HepG2 (cell line): ENCODE data around the gene TMEM95. TPM values are rescaled to one million over a fixed set of nuclear protein-coding genes. Genes with fewer than 3 reads are reported as not detected.
A peak's percentile ranks its signal among the peaks of the same experiment; 100 is the strongest.

Source experiments
- ARID2 ChIP-seq: sonication (generic); formaldehyde crosslinking; IDR thresholded peaks from 2 replicates; pipeline ENCODE4 v1.8.1; 2022; ENCODE audit warnings: mild to moderate bottlenecking, missing genetic modification reagents, borderline replicate concordance
- ARNT ChIP-seq: fragments of 450-650 bp; IDR thresholded peaks from 2 replicates; pipeline ENCODE4 v1.6.1; 2017
- CBFB ChIP-seq: sonication (generic); formaldehyde crosslinking; IDR thresholded peaks from 2 replicates; pipeline ENCODE4 v1.4.0; 2020; ENCODE audit warnings: missing genetic modification reagents
- ELF1 ChIP-seq: sonication (generic); formaldehyde crosslinking; IDR thresholded peaks from 2 replicates; pipeline ENCODE4 v1.4.0; 2020; ENCODE audit warnings: missing genetic modification reagents
- FOXP1 ChIP-seq, 2 experiments: fragments of 450-650 bp in 1 of 2; IDR thresholded peaks; 2 replicates each; pipeline ENCODE4 v1.6.1; 2017 to 2018; ENCODE audit warnings: antibody characterized with exemption in 1 of 2
- HIC2 ChIP-seq: sonication (generic); formaldehyde crosslinking; IDR thresholded peaks from 2 replicates; pipeline ENCODE4 v1.9.0; 2022; ENCODE audit warnings: low read depth, missing genetic modification reagents
- MED1 ChIP-seq: sonication (generic); formaldehyde crosslinking; IDR thresholded peaks from 2 replicates; pipeline ENCODE4 v1.4.0; 2020; ENCODE audit warnings: missing genetic modification reagents
- PPARG ChIP-seq: conservative IDR thresholded peaks from 2 replicates; pipeline ENCODE4 v1.6.1; 2016; ENCODE audit warnings: missing biosample characterization, missing genetic modification reagents
- RXRB ChIP-seq: IDR thresholded peaks from 2 replicates; pipeline ENCODE4 v1.6.1; 2016; ENCODE audit warnings: borderline replicate concordance, missing genetic modification reagents, missing compliant biosample characterization
- SRSF1 ChIP-seq: fragments of 200-400 bp; formaldehyde crosslinking; optimal IDR thresholded peaks from 2 replicates; pipeline ENCODE3; 2017; ENCODE audit warnings: mild to moderate bottlenecking, low read depth, low read length, moderate library complexity
- TEAD3 ChIP-seq: optimal IDR thresholded peaks from 2 replicates; pipeline ENCODE3; 2016; ENCODE audit warnings: borderline replicate concordance
- TOE1 ChIP-seq: sonication (generic); formaldehyde crosslinking; IDR thresholded peaks from 2 replicates; pipeline ENCODE4 v1.4.0; 2020; ENCODE audit warnings: mild to moderate bottlenecking, missing genetic modification reagents
- XBP1 ChIP-seq: sonication (generic); formaldehyde crosslinking; IDR thresholded peaks from 2 replicates; pipeline ENCODE4 v1.5.0; 2020; ENCODE audit warnings: missing genetic modification reagents
- ZKSCAN8 ChIP-seq: IDR thresholded peaks from 2 replicates; pipeline ENCODE4 v1.6.1; 2016; ENCODE audit warnings: borderline replicate concordance, missing genetic modification reagents, missing compliant biosample characterization
- ZNF121 ChIP-seq: sonication (generic); formaldehyde crosslinking; IDR thresholded peaks from 2 replicates; pipeline ENCODE4 v1.5.0; 2020; ENCODE audit warnings: mild to moderate bottlenecking, missing genetic modification reagents
- ZNF160 ChIP-seq: sonication (generic); formaldehyde crosslinking; IDR thresholded peaks from 2 replicates; pipeline ENCODE4 v1.8.0; 2022; ENCODE audit warnings: mild to moderate bottlenecking, inconsistent platforms, missing genetic modification reagents
- ZNF235 ChIP-seq: sonication (generic); formaldehyde crosslinking; IDR thresholded peaks from 2 replicates; pipeline ENCODE4 v1.8.1; 2023; ENCODE audit warnings: mild to moderate bottlenecking, missing genetic modification reagents, borderline replicate concordance
- ZNF251 ChIP-seq: sonication (generic); formaldehyde crosslinking; IDR thresholded peaks from 2 replicates; pipeline ENCODE4 v1.9.0; 2021; ENCODE audit warnings: mild to moderate bottlenecking, missing genetic modification reagents
- ZNF274 ChIP-seq: sonication (generic); formaldehyde crosslinking; IDR thresholded peaks from 2 replicates; pipeline ENCODE4 v1.5.1; 2020; ENCODE audit warnings: mild to moderate bottlenecking, missing genetic modification reagents
- ZNF441 ChIP-seq: sonication (generic); formaldehyde crosslinking; IDR thresholded peaks from 2 replicates; pipeline ENCODE4 v1.7.0; 2021; ENCODE audit warnings: missing genetic modification reagents, borderline replicate concordance
- ZNF510 ChIP-seq: sonication (generic); formaldehyde crosslinking; IDR thresholded peaks from 2 replicates; pipeline ENCODE4 v1.4.0; 2020; ENCODE audit warnings: low read depth, mild to moderate bottlenecking, missing genetic modification reagents
- ZNF564 ChIP-seq: sonication (generic); formaldehyde crosslinking; IDR thresholded peaks from 2 replicates; pipeline ENCODE4 v1.8.1; 2023; ENCODE audit warnings: mild to moderate bottlenecking, missing genetic modification reagents
- ZNF567 ChIP-seq: sonication (generic); formaldehyde crosslinking; IDR thresholded peaks from 2 replicates; pipeline ENCODE4 v1.8.1; 2023; ENCODE audit warnings: mild to moderate bottlenecking, missing genetic modification reagents, borderline replicate concordance
- ZNF790 ChIP-seq: sonication (generic); formaldehyde crosslinking; IDR thresholded peaks from 2 replicates; pipeline ENCODE4 v1.8.0; 2022; ENCODE audit warnings: missing genetic modification reagents, mild to moderate bottlenecking, borderline replicate concordance
- polyA plus RNA-seq, 8 experiments: library from polyadenylated mRNA; depleted of rRNA in 3 of 8; stranded (reverse) in 7 of 8; unstranded in 1 of 8; fragments of >200 nt; fragmentation: Illumina TruSeq in 4 of 8; extraction: Trizol in 4 of 8; gene quantifications; 2 replicates each; pipeline versions ENCODE4 v1.2.1 to v1.2.3, GENCODE V29; 2011 to 2016; ENCODE audit warnings: low read depth in 4 of 8, missing spikeins in 1 of 8, mixed read lengths in 1 of 8; ENCODE audit not compliant: insufficient read depth in 1 of 8
- total RNA-seq, 5 experiments: library from RNA; depleted of rRNA; stranded (reverse); fragments of >200 nt; fragmentation: Illumina TruSeq; extraction: Trizol; gene quantifications; 2 replicates each; pipeline ENCODE4 v1.2.3, GENCODE V29; 2016; ENCODE audit warnings: low read depth in 1 of 5
- TF ChIP-seq, protein P1 (sequence below): sonication (generic); formaldehyde crosslinking; IDR thresholded peaks from 2 replicates; pipeline ENCODE4 v1.8.0; 2022; ENCODE audit warnings: missing genetic modification reagents, mild to moderate bottlenecking, borderline replicate concordance
- TF ChIP-seq, protein P2 (sequence below): sonication (generic); formaldehyde crosslinking; IDR thresholded peaks from 2 replicates; pipeline ENCODE4 v1.5.0; 2020; ENCODE audit warnings: missing genetic modification reagents, mild to moderate bottlenecking, borderline replicate concordance
- TF ChIP-seq, protein P3 (sequence below): sonication (generic); formaldehyde crosslinking; IDR thresholded peaks from 2 replicates; pipeline ENCODE4 v1.4.0; 2020; ENCODE audit warnings: mild to moderate bottlenecking, missing genetic modification reagents

The TMEM95 gene
- total and polyA plus RNA-seq, 2 of the 13 experiments (the other 11 are each of a cell fraction or from before 2014, with no cell fraction given) = not detected

GRCh38 chr17:7314719-7315569 lies 40.0 kb upstream of the TMEM95 start, which contains the start of gene GPS2 (continued):
- TF ChIP-seq, protein P1, sequence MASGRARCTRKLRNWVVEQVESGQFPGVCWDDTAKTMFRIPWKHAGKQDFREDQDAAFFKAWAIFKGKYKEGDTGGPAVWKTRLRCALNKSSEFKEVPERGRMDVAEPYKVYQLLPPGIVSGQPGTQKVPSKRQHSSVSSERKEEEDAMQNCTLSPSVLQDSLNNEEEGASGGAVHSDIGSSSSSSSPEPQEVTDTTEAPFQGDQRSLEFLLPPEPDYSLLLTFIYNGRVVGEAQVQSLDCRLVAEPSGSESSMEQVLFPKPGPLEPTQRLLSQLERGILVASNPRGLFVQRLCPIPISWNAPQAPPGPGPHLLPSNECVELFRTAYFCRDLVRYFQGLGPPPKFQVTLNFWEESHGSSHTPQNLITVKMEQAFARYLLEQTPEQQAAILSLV (CRISPR knock-in tag) = peak; percentile 72; the same call in 1 of the 2 replicates
- TF ChIP-seq ZNF251 (CRISPR knock-in tag) (no peak), ZNF564 (peak; percentile 55; the same call in 1 of the 2 replicates), ARID2 (CRISPR knock-in tag) (no peak), TOE1 (CRISPR knock-in tag) (no peak), ZNF235 (no peak), ZNF160 (no peak), ZNF441 (no peak), ELF1 (CRISPR knock-in tag) (peak; percentile 99), FOXP1 (IDR thresholded peaks at IDR 0.05) (no peak), FOXP1 (CRISPR knock-in tag; IDR thresholded peaks at IDR 0.05) (no peak), MED1 (CRISPR knock-in tag) (peak; percentile 83), HIC2 (CRISPR knock-in tag) (0 out of 2 replicates have a peak, but pooled peaks have one; percentile 29), PPARG (CRISPR knock-in tag) (peak; percentile 35; the same call in 1 of the 2 replicates), ZNF790 (CRISPR knock-in tag) (no peak), ARNT (no peak), ZNF274 (CRISPR knock-in tag) (no peak), ZNF567 (CRISPR knock-in tag) (peak; percentile 91), RXRB (CRISPR knock-in tag) (peak; percentile 36; the same call in 1 of the 2 replicates), ZNF510 (0 out of 2 replicates have a peak, but pooled peaks have one; percentile 57), CBFB (CRISPR knock-in tag) (peak; percentile 87), XBP1 (CRISPR knock-in tag) (no peak), ZNF121 (CRISPR knock-in tag) (no peak), SRSF1 (peak; percentile 50), TEAD3 (peak; percentile 81), ZKSCAN8 (CRISPR knock-in tag) (0 out of 2 replicates have a peak, but pooled peaks have one; percentile 53)
- TF ChIP-seq, protein P2, sequence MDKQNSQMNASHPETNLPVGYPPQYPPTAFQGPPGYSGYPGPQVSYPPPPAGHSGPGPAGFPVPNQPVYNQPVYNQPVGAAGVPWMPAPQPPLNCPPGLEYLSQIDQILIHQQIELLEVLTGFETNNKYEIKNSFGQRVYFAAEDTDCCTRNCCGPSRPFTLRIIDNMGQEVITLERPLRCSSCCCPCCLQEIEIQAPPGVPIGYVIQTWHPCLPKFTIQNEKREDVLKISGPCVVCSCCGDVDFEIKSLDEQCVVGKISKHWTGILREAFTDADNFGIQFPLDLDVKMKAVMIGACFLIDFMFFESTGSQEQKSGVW (CRISPR knock-in tag) = no peak
- TF ChIP-seq, protein P3, sequence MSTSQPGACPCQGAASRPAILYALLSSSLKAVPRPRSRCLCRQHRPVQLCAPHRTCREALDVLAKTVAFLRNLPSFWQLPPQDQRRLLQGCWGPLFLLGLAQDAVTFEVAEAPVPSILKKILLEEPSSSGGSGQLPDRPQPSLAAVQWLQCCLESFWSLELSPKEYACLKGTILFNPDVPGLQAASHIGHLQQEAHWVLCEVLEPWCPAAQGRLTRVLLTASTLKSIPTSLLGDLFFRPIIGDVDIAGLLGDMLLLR (CRISPR knock-in tag) = no peak
